ENCODE measurements around the gene POLQ.
"Not testable (repeated sequence)": the region's sequence is repeated elsewhere in the genome, so short reads cannot be mapped to it uniquely, and the experiment has no call there.

POLQ gene

GRCh38 chr3:121545574-121546455 lies at the start of gene POLQ:
POLQ (minus strand) TSS chr3:121545988; CDS start chr3:121545877, 111 bp downstream.
- DNase-seq (ENCODE audit: low read depth in 2 of 2), result peak; percentile 71 to 76

- no peak for DNase-seq (ENCODE audit: low read depth in 2 of 2)
These were observed 49.1 kb upstream of the POLQ start for GRCh38 chr3:121594850-121595249.

- DNase-seq (ENCODE audit: low read depth in 2 of 2), result not testable (repeated sequence)
These were observed 48.0 kb upstream of the POLQ start for GRCh38 chr3:121593806-121594205.

GRCh38 chr3:121592856-121593702 lies 47.3 kb upstream of the POLQ start, which contains the start of gene FBXO40:
FBXO40 (plus strand) TSS chr3:121593379; CDS start chr3:121620576, 27,197 bp downstream.
- no peak for DNase-seq (ENCODE audit: low read depth in 2 of 2)

GRCh38 chr3:121584418-121584817 lies 38.6 kb upstream of the POLQ start:
- no peak for DNase-seq (ENCODE audit: low read depth in 2 of 2)

- no peak for DNase-seq (ENCODE audit: low read depth in 2 of 2)
These were observed 35.9 kb upstream of the POLQ start for GRCh38 chr3:121581691-121582090.

- DNase-seq (ENCODE audit: low read depth in 2 of 2), result no peak
These were observed 28.7 kb upstream of the POLQ start for GRCh38 chr3:121574449-121574848.

- DNase-seq (ENCODE audit: low read depth in 2 of 2), result no peak
These were observed 21.9 kb upstream of the POLQ start, which contains the start of gene ARGFX for GRCh38 chr3:121567649-121568048. ARGFX (plus strand) TSS chr3:121567949; CDS start chr3:121570714, 2,765 bp downstream.

- DNase-seq (ENCODE audit: low read depth in 2 of 2), result no peak
These were observed 21.0 kb upstream of the POLQ start for GRCh38 chr3:121566773-121567172.

GRCh38 chr3:121562148-121562547 lies 16.4 kb upstream of the POLQ start:
- DNase-seq (ENCODE audit: low read depth in 2 of 2), result no peak

GRCh38 chr3:121557426-121557934 lies 11.7 kb upstream of the POLQ start:
- no peak for DNase-seq (ENCODE audit: low read depth in 2 of 2)

- no peak for DNase-seq (ENCODE audit: low read depth in 2 of 2)
These were observed 7.0 kb upstream of the POLQ start for GRCh38 chr3:121552797-121553196.

- no peak for DNase-seq (ENCODE audit: low read depth in 2 of 2)
These were observed 6.6 kb upstream of the POLQ start for GRCh38 chr3:121552379-121552778.

- DNase-seq (ENCODE audit: low read depth in 2 of 2), result no peak
These were observed 677 bp downstream of the POLQ start for GRCh38 chr3:121545049-121545573.

GRCh38 chr3:121542924-121543323 lies 2.9 kb downstream of the POLQ start:
- no peak for DNase-seq (ENCODE audit: low read depth in 2 of 2)

GRCh38 chr3:121531269-121531668 lies 14.5 kb downstream of the POLQ start:
- no peak for DNase-seq (ENCODE audit: low read depth in 2 of 2)

- DNase-seq (ENCODE audit: low read depth in 2 of 2), result no peak
These were observed 16.5 kb downstream of the POLQ start for GRCh38 chr3:121529308-121529707.

GRCh38 chr3:121520510-121520909 lies 25.3 kb downstream of the POLQ start:
- DNase-seq (ENCODE audit: low read depth in 2 of 2), result no peak

- no peak for DNase-seq (ENCODE audit: low read depth in 2 of 2)
These were observed 27.7 kb downstream of the POLQ start for GRCh38 chr3:121517953-121518655.

GRCh38 chr3:121515862-121516261 lies 29.9 kb downstream of the POLQ start:
- DNase-seq (ENCODE audit: low read depth in 2 of 2), result no peak

- no peak for DNase-seq (ENCODE audit: low read depth in 2 of 2)
These were observed 30.5 kb downstream of the POLQ start for GRCh38 chr3:121515313-121515712.
